Measurements from ENCODE around the gene ZP4.
A peak's percentile ranks its signal among the peaks of the same experiment; 100 is the strongest.
"Not testable (repeated sequence)": the region's sequence is repeated elsewhere in the genome, so short reads cannot be mapped to it uniquely, and the experiment has no call there.

Gene ZP4

DNA sequence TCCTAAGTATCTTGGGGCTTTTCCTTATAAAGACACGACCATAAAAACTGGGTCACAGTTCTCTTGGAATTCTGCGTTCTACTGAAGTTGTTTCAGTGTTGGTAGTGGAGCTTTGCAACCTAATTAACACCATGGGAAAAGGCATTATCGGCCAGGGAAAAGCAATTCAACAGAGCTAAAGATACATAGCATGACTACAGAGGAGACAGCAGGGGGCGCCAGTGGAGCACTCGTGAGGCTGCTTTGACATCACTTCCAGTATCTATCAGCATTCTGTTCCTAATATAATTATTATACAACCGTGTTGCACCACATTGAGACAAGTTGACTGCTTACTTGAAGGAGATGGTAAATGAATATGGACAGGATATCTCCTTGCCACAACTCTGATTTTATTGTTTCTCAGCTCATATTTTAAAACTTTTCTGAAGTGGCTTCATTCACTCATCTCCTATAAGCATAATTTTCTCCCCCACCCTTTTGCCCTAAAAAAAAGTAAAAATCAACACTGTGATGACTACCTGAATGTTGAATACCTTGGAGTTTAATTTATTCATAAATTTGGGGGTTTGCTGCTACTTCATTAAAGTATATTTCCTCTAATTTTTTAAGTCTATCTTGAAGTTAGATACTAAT is 39.4 kb downstream of the ZP4 start:
- no peak for TF ChIP-seq EZH2 (optimal IDR thresholded peaks at IDR 0.05; ENCODE audit: low read depth, low read length)
- TF ChIP-seq, protein P1, sequence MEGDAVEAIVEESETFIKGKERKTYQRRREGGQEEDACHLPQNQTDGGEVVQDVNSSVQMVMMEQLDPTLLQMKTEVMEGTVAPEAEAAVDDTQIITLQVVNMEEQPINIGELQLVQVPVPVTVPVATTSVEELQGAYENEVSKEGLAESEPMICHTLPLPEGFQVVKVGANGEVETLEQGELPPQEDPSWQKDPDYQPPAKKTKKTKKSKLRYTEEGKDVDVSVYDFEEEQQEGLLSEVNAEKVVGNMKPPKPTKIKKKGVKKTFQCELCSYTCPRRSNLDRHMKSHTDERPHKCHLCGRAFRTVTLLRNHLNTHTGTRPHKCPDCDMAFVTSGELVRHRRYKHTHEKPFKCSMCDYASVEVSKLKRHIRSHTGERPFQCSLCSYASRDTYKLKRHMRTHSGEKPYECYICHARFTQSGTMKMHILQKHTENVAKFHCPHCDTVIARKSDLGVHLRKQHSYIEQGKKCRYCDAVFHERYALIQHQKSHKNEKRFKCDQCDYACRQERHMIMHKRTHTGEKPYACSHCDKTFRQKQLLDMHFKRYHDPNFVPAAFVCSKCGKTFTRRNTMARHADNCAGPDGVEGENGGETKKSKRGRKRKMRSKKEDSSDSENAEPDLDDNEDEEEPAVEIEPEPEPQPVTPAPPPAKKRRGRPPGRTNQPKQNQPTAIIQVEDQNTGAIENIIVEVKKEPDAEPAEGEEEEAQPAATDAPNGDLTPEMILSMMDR (IDR thresholded peaks at IDR 0.05; ENCODE audit: low read length) = peak; percentile 82
- Histone ChIP-seq H2AFZ (ENCODE audit: low read length) (no peak overlapping the region), H3K79me2 (ENCODE audit: low read length) (no peaks in the 10 kb centered on the region), H4K20me1 (ENCODE audit: insufficient read depth, low read length) (no peaks in the 10 kb centered on the region), H3K9ac (ENCODE audit: low read length) (no peak overlapping the region), H3F3A (ENCODE audit: insufficient read depth, low read length) (no peaks in the 10 kb centered on the region), H3K4me2 (ENCODE audit: low read depth, low read length) (no peak overlapping the region), H3K27ac (ENCODE audit: low read length) (no peak overlapping the region), H3K9me2 (replicated peaks; ENCODE audit: insufficient read depth, low read length) (no peaks in the 10 kb centered on the region), H3K4me3 (ENCODE audit: low read length) (no peak overlapping the region), H3K4me1 (ENCODE audit: low read length) (no peaks in the 10 kb centered on the region), H3K36me3 (replicated peaks; ENCODE audit: insufficient read depth, low read length) (no peaks in the 10 kb centered on the region), H3K9me3 (replicated peaks; ENCODE audit: insufficient read depth, low read length) (no peaks in the 10 kb centered on the region), H3K27me3 (replicated peaks; ENCODE audit: insufficient read depth, low read length) (no peaks in the 10 kb centered on the region)
- DNase-seq = peak; percentile 59

DNA sequence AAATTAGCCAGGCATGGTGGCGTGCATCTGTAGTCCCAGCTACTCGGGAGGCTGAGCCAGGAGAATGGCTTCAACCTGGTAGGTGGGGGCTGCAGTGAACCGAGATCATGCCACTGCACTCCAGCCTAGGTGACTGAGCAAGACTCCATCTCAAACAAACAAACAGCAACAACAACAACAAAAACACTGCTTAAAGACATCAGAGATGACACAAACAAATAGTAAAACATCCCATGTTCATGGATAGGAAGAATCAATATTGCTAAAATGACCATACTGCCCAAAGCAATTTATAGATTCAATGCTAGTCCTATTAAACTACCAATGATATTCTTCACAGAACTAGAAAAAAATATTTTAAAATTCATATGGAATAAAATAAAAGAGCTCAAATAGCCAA is 47.2 kb downstream of the ZP4 start:
- H3K9ac ChIP-seq (ENCODE audit: low read length); H3K9me2 ChIP-seq (replicated peaks; ENCODE audit: insufficient read depth, low read length); H2AFZ ChIP-seq (ENCODE audit: low read length); H3K4me2 ChIP-seq (ENCODE audit: low read depth, low read length); H3K27me3 ChIP-seq (replicated peaks; ENCODE audit: insufficient read depth, low read length); H3K79me2 ChIP-seq (ENCODE audit: low read length); DNase-seq; H3K4me3 ChIP-seq (ENCODE audit: low read length); H3K27ac ChIP-seq (ENCODE audit: low read length); H3F3A ChIP-seq (ENCODE audit: insufficient read depth, low read length); H3K4me1 ChIP-seq (ENCODE audit: low read length); H3K36me3 ChIP-seq (replicated peaks; ENCODE audit: insufficient read depth, low read length); H3K9me3 ChIP-seq (replicated peaks; ENCODE audit: insufficient read depth, low read length); H4K20me1 ChIP-seq (ENCODE audit: insufficient read depth, low read length): not testable (repeated sequence)

DNA sequence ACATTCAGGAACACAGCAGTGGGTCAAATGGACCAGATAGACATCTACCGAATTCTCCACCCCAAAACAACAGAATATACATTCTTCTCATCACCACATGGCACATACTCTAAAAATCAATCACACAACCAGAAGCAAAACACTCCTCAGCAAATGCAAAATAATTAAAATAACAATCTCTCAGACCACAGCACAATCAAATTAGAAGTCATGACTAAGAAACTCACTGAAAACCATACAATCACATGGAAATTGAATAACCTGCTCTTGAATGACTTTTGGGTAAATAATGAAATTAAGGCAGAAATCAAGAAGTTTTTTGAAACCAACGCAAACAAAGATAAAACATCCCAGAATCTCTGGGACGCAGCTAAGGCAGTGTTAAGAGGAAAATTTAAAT is 49.2 kb downstream of the ZP4 start:
- Histone ChIP-seq H3K9me2 (replicated peaks; ENCODE audit: insufficient read depth, low read length) (no peaks in the 10 kb centered on the region), H4K20me1 (ENCODE audit: insufficient read depth, low read length) (no peaks in the 10 kb centered on the region), H3K9me3 (replicated peaks; ENCODE audit: insufficient read depth, low read length) (no peaks in the 10 kb centered on the region), H2AFZ (ENCODE audit: low read length) (no peak overlapping the region), H3K79me2 (ENCODE audit: low read length) (no peaks in the 10 kb centered on the region), H3K36me3 (replicated peaks; ENCODE audit: insufficient read depth, low read length) (no peaks in the 10 kb centered on the region), H3K9ac (ENCODE audit: low read length) (no peak overlapping the region), H3K27ac (ENCODE audit: low read length) (no peak overlapping the region), H3K27me3 (replicated peaks; ENCODE audit: insufficient read depth, low read length) (no peaks in the 10 kb centered on the region), H3K4me2 (ENCODE audit: low read depth, low read length) (no peak overlapping the region), H3K4me3 (ENCODE audit: low read length) (no peak overlapping the region), H3K4me1 (ENCODE audit: low read length) (no peaks in the 10 kb centered on the region), H3F3A (ENCODE audit: insufficient read depth, low read length) (no peaks in the 10 kb centered on the region)
- TF ChIP-seq EZH2 (optimal IDR thresholded peaks at IDR 0.05; ENCODE audit: low read depth, low read length) = no peak
- TF ChIP-seq, protein P1 (IDR thresholded peaks at IDR 0.05; ENCODE audit: low read length) = no peak
- no peak for TF ChIP-seq EZH2phosphoT487 (IDR thresholded peaks at IDR 0.05; ENCODE audit: low read length)
- DNase-seq = no peak

DNA sequence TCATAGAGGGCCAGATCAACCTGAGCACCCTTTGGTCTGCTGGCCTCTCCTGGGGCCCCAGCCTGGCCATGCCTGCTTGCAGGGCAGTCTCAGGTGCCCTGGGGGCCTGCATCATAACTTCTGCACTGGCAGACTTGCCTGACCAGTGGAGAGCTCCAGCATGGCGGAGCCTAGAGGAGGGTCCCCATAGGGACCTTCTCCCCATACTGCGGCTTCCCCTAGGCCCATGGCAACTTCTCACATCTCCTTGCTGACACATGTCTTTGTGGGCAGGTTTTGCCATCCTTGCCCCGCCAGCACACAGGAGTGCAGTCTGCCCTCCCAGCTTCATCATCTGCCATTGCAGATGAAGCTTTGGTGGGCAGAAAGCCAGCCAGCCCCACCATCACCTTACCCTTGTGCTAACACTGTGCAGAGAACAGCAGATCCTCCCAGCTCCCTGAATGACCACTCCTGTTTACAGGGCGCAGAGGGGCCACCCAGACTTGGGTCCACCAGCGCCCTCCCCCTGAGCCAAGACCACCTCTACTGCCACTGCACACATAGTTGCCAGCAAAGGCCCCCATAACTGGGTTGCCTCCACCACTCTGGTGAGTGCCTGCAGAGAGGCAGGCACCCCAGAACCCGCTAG is 51.7 kb downstream of the ZP4 start:
- H3K9me3 ChIP-seq (replicated peaks; ENCODE audit: insufficient read depth, low read length) = no peaks in the 10 kb centered on the region
- no peak overlapping the region for H2AFZ ChIP-seq (ENCODE audit: low read length)
- H3K27ac ChIP-seq (ENCODE audit: low read length) = no peak overlapping the region
- no peaks in the 10 kb centered on the region for H3K36me3 ChIP-seq (replicated peaks; ENCODE audit: insufficient read depth, low read length)
- H3K9ac ChIP-seq (ENCODE audit: low read length) = no peak overlapping the region
- no peak overlapping the region for H3K4me2 ChIP-seq (ENCODE audit: low read depth, low read length)
- no peaks in the 10 kb centered on the region for H3K4me1 ChIP-seq (ENCODE audit: low read length)
- no peak for DNase-seq
- H3K27me3 ChIP-seq (replicated peaks; ENCODE audit: insufficient read depth, low read length) = no peaks in the 10 kb centered on the region
- no peak for TF ChIP-seq EZH2 (optimal IDR thresholded peaks at IDR 0.05; ENCODE audit: low read depth, low read length)
- TF ChIP-seq, protein P1 (IDR thresholded peaks at IDR 0.05; ENCODE audit: low read length) = no peak
- H3K4me3 ChIP-seq (ENCODE audit: low read length) = no peak overlapping the region
- H4K20me1 ChIP-seq (ENCODE audit: insufficient read depth, low read length) = no peaks in the 10 kb centered on the region
- no peaks in the 10 kb centered on the region for H3K9me2 ChIP-seq (replicated peaks; ENCODE audit: insufficient read depth, low read length)
- H3K79me2 ChIP-seq (ENCODE audit: low read length) = no peaks in the 10 kb centered on the region
- no peaks in the 10 kb centered on the region for H3F3A ChIP-seq (ENCODE audit: insufficient read depth, low read length)

All from MM.1S (cell line).